ENCODE data around the gene BPIFB6.

BPIFB6 gene

GRCh38 chr20:32986331-32986966 is 45.0 kb upstream of the BPIFB6 start:
- no peak for TF ChIP-seq CTCF (IDR thresholded peaks at IDR 0.05; ENCODE audit: control insufficient read depth, insufficient read depth, low read depth, low read length, missing control alignments)
- no peak overlapping the region for H3K4me3 ChIP-seq (ENCODE audit: control insufficient read depth, low read depth, low read length)
- no peak for DNase-seq (ENCODE audit: low read depth)

DNA sequence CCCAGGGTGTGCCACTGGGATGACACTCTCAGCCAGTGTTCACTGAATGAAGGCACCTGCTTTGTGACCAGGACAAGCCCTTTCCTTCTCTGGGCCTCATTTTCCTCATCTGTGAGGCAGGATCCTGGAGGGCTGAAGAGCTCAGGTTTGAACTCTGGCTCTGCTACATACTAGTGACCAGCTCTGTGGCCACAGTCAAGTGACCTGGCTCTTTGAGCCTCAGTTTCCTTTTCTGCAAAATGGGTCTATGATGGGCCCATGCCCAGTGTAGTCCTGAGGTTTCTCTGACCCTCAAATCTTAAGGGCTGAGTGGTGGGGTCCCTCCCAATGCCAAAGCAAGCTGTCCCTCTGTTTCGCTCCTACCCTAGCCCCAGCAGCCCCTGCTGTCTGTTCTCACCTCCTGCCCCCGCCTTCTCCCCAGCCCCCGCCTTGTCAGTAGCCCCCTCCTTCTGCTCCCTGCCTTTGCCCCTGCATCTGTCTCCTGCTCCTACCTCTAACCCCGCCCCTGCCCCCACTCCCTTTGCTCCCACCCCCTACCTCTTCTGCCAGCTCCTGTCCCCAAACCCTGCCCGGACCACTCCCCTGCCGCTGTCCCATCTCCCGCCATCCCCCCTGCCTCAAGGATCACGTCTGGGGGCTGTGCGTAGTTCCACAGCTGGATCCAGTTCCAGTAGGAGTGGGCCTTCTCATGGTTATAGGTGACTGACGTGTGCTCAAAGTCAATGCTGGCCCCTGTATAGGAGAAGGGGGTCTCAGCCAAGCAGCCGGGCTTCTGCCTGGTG is 44.2 kb upstream of the BPIFB6 start:
- no peak for TF ChIP-seq CTCF (IDR thresholded peaks at IDR 0.05; ENCODE audit: control insufficient read depth, insufficient read depth, low read depth, low read length, missing control alignments)
- DNase-seq (ENCODE audit: low read depth): no peak
- H3K4me3 ChIP-seq (ENCODE audit: control insufficient read depth, low read depth, low read length): no peak overlapping the region

DNA sequence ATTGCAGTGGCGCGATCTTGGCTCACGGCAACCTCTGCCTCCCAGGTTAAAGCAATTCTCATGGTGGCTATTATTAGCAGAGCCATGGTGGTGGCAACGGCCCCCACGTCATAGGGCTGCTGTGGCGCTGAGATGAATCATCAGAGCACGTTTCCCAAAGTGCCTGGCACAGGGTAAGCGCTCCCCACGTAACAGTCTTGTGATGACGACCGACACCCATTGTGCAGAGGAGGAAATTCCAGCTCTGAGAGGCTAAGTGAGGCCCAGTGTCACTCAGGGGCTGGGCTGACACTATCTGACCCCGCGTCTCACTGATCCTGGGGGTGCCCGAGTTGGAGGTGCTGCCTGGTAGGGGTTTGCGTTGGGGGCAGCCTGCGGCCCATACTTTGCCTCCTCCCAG is 43.4 kb upstream of the BPIFB6 start:
- no peak for TF ChIP-seq CTCF (IDR thresholded peaks at IDR 0.05; ENCODE audit: control insufficient read depth, insufficient read depth, low read depth, low read length, missing control alignments)
- DNase-seq (ENCODE audit: low read depth): no peak
- no peak overlapping the region for H3K4me3 ChIP-seq (ENCODE audit: control insufficient read depth, low read depth, low read length)

DNA sequence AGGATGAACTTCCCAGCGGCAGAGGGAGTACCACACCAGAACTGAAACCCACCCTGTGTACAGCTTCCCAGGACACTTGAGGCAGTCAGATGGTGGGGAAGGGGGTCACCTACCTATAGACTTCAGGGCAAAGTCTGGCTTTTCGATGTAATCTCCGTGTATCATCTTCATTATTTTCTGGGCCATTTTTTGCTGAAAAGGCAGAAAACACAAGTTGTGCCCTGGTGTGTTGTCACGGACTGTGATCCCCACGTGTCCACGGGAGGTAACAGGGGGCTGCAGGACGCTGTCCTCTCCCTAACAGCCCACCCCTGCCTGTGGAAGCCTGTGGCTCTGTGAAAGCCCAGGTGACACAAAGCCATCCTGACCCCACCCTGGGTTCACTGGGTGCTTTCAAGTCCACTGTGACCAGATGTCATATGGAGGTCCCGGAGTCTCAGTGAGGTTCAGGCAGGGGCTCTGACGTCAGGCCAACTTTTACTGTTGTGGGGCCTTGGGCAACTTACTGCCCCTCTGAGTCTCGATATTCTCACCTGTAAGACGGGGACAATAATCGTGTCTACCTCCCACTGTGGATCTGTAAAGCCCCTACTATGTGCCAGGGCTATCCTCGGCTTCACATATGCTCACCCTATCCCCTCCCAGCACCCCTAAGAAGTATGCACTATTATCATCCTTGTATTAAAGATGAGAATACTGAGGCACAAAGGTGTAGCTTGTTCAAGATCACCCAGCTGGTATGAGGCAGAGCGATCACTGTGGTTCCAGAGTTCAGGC is 41.8 kb upstream of the BPIFB6 start:
- no peak for DNase-seq (ENCODE audit: low read depth)
- TF ChIP-seq CTCF (IDR thresholded peaks at IDR 0.05; ENCODE audit: control insufficient read depth, insufficient read depth, low read depth, low read length, missing control alignments): no peak
- no peak overlapping the region for H3K4me3 ChIP-seq (ENCODE audit: control insufficient read depth, low read depth, low read length)

DNA sequence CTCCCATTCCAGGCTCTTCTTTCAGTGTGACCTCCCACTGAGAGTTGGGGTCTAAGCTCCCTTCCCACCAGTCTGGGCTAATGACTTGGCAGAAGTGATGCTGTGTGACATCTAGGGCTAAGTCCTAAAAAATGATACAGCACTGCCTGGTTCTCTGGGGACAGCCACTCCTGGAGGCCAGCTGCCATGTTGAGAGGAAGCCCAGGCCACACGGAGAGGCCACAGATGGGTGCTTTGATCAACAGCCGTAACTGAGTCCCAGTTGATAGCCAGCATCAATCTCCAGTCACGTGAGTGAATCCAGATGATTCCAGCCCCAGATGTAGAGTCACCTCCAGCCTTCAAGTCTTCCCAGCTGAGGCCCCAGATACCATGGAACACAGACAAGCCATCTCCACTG is 41.0 kb upstream of the BPIFB6 start:
- DNase-seq (ENCODE audit: low read depth): no peak
- TF ChIP-seq CTCF (IDR thresholded peaks at IDR 0.05; ENCODE audit: control insufficient read depth, insufficient read depth, low read depth, low read length, missing control alignments): no peak
- H3K4me3 ChIP-seq (ENCODE audit: control insufficient read depth, low read depth, low read length): no peak overlapping the region

- no peak for DNase-seq (ENCODE audit: low read depth)
- no peak for TF ChIP-seq CTCF (IDR thresholded peaks at IDR 0.05; ENCODE audit: control insufficient read depth, insufficient read depth, low read depth, low read length, missing control alignments)
- H3K4me3 ChIP-seq (ENCODE audit: control insufficient read depth, low read depth, low read length): no peak overlapping the region
Measured at GRCh38 chr20:32991383-32991782, 40.1 kb upstream of the BPIFB6 start.

Data from AG09309 (cell line).